H9 (cell line): Measurements from ENCODE around the gene RBM18. TPM values are rescaled to one million over a fixed set of nuclear protein-coding genes. Genes with fewer than 3 reads are reported as not detected.

Experiments used
- DNase-seq: peaks from one replicate; pipeline ENCODE4 v3.0.0-alpha.2; 2017
- H2AFZ ChIP-seq: one replicate; pipeline ENCODE4 v1.6.1; 2013; ENCODE audit warnings: mild to moderate bottlenecking, low read length, control low read depth, moderate library complexity
- H2AK5ac ChIP-seq: 2 replicates; pipeline ENCODE4 v1.6.1; 2013; ENCODE audit warnings: low read length, control low read depth, mixed read lengths; ENCODE audit not compliant: insufficient read length
- H2BK120ac ChIP-seq: one replicate; pipeline ENCODE4 v1.6.1; 2013; ENCODE audit warnings: low read depth, mild to moderate bottlenecking, low read length, control low read depth, inconsistent platforms; ENCODE audit not compliant: poor library complexity, severe bottlenecking
- H2BK12ac ChIP-seq: 2 replicates; pipeline ENCODE4 v1.6.1; 2013; ENCODE audit warnings: low read length, control low read depth, mixed read lengths, low read depth; ENCODE audit not compliant: insufficient read length
- H2BK15ac ChIP-seq: 2 replicates; pipeline ENCODE4 v1.6.1; 2013; ENCODE audit warnings: low read depth, low read length, control low read depth
- H2BK20ac ChIP-seq: one replicate; pipeline ENCODE4 v1.6.1; 2013; ENCODE audit warnings: low read depth, mild to moderate bottlenecking, low read length, control low read depth, inconsistent platforms; ENCODE audit not compliant: poor library complexity, severe bottlenecking
- H2BK5ac ChIP-seq: 2 replicates; pipeline ENCODE4 v1.6.1; 2013; ENCODE audit warnings: low read length, control low read depth, mixed read lengths; ENCODE audit not compliant: insufficient read length
- H3K14ac ChIP-seq: 2 replicates; pipeline ENCODE4 v1.6.1; 2013; ENCODE audit warnings: low read length, control low read depth; ENCODE audit not compliant: insufficient read depth
- H3K18ac ChIP-seq: 2 replicates; pipeline ENCODE4 v1.6.1; 2013; ENCODE audit warnings: low read depth, mild to moderate bottlenecking, mixed read lengths, low read length, control low read depth; ENCODE audit not compliant: insufficient read length
- H3K23ac ChIP-seq: 2 replicates; pipeline ENCODE4 v1.6.1; 2013; ENCODE audit warnings: low read length, control low read depth, mixed read lengths, low read depth; ENCODE audit not compliant: insufficient read length
- H3K23me2 ChIP-seq: 2 replicates; pipeline ENCODE4 v1.6.1; 2013; ENCODE audit warnings: low read depth, mild to moderate bottlenecking, mixed read lengths, low read length, control low read depth; ENCODE audit not compliant: insufficient read length, poor library complexity, severe bottlenecking
- H3K27ac ChIP-seq: 2 replicates; pipeline ENCODE4 v1.5.1; 2013; ENCODE audit warnings: low read length, control low read depth, mixed read lengths, low read depth; ENCODE audit not compliant: insufficient read length
- H3K27me3 ChIP-seq: 2 replicates; pipeline ENCODE4 v1.6.1; 2013; ENCODE audit warnings: low read length, control low read depth, inconsistent platforms; ENCODE audit not compliant: insufficient read depth
- H3K4ac ChIP-seq: 2 replicates; pipeline ENCODE4 v1.6.1; 2013; ENCODE audit warnings: low read depth, mild to moderate bottlenecking, control low read depth, inconsistent platforms, low read length, moderate library complexity
- H3K4me1 ChIP-seq: 2 replicates; pipeline ENCODE4 v1.6.1; 2013; ENCODE audit warnings: low read length, control low read depth, inconsistent platforms; ENCODE audit not compliant: insufficient read depth
- H3K4me2 ChIP-seq: 2 replicates; pipeline ENCODE4 v1.6.1; 2013; ENCODE audit warnings: low read length, control low read depth, mixed read lengths; ENCODE audit not compliant: insufficient read length, insufficient read depth
- H3K56ac ChIP-seq: 2 replicates; pipeline ENCODE4 v1.6.1; 2013; ENCODE audit warnings: low read depth, mild to moderate bottlenecking, mixed read lengths, low read length, control low read depth; ENCODE audit not compliant: insufficient read length
- H3K79me1 ChIP-seq: 2 replicates; pipeline ENCODE4 v1.6.1; 2013; ENCODE audit warnings: low read depth, mild to moderate bottlenecking, moderate library complexity, low read length, control low read depth, inconsistent platforms; ENCODE audit not compliant: insufficient read depth, poor library complexity, severe bottlenecking
- H3K79me2 ChIP-seq: 2 replicates; pipeline ENCODE4 v1.6.1; 2013; ENCODE audit warnings: low read length, control low read depth, inconsistent platforms; ENCODE audit not compliant: insufficient read depth
- H3K9ac ChIP-seq: 2 replicates; pipeline ENCODE4 v1.6.1; 2013; ENCODE audit warnings: low read length, control low read depth, mixed read lengths; ENCODE audit not compliant: insufficient read length; ENCODE audit errors: extremely low read depth
- H3K9me3 ChIP-seq: one replicate; pipeline ENCODE4 v1.6.1; 2013; ENCODE audit warnings: low read depth, low read length, inconsistent platforms; ENCODE audit not compliant: control insufficient read depth
- H3T11ph ChIP-seq: one replicate; pipeline ENCODE4 v1.6.1; 2013; ENCODE audit warnings: mild to moderate bottlenecking, low read length, control low read depth, inconsistent platforms
- H4K20me1 ChIP-seq: one replicate; pipeline ENCODE4 v1.6.1; 2013; ENCODE audit not compliant: control insufficient read depth, insufficient read length, insufficient read depth
- H4K5ac ChIP-seq: 2 replicates; pipeline ENCODE4 v1.6.1; 2013; ENCODE audit warnings: low read depth, mild to moderate bottlenecking, mixed read lengths, low read length, control low read depth; ENCODE audit not compliant: insufficient read length
- H4K8ac ChIP-seq: replicated peaks from 2 replicates; pipeline ENCODE4 v1.6.1; 2013; ENCODE audit warnings: low read length, control low read depth, mixed read lengths, low read depth; ENCODE audit not compliant: insufficient read length
- H4K91ac ChIP-seq: 2 replicates; pipeline ENCODE4 v1.6.1; 2013; ENCODE audit warnings: low read depth, mild to moderate bottlenecking, moderate library complexity, mixed read lengths, low read length, control low read depth; ENCODE audit not compliant: insufficient read length
- H3K27ac Mint-ChIP-seq, 3 experiments: 2 replicates in 2 of 3; 3 replicates in 1 of 3; pipeline ENCODE4 v1.8.0; 2020 to 2021; ENCODE audit warnings: mixed read lengths in 3 of 3, mild to moderate bottlenecking in 1 of 3, moderate library complexity in 1 of 3
- H3K27me3 Mint-ChIP-seq: 2 replicates; pipeline ENCODE4 v1.8.0; 2021; ENCODE audit warnings: low read depth, mild to moderate bottlenecking, moderate library complexity, mixed read lengths
- H3K36me3 Mint-ChIP-seq, 3 experiments: 2 replicates in 2 of 3; 3 replicates in 1 of 3; pipeline ENCODE4 v1.8.0; 2020 to 2021; ENCODE audit warnings: low read depth in 3 of 3, mixed read lengths in 3 of 3; ENCODE audit not compliant: insufficient read depth in 1 of 3
- H3K4me1 Mint-ChIP-seq, 2 experiments: 2 replicates each; pipeline ENCODE4 v1.8.0; 2020; ENCODE audit warnings: mixed read lengths in 2 of 2
- H3K4me3 Mint-ChIP-seq, 2 experiments: 2 replicates in 1 of 2; 3 replicates in 1 of 2; pipeline ENCODE4 v1.8.0; 2020 to 2021; ENCODE audit warnings: mild to moderate bottlenecking in 2 of 2, mixed read lengths in 2 of 2, moderate library complexity in 1 of 2
- H3K9me3 Mint-ChIP-seq, 2 experiments: 2 replicates in 1 of 2; 3 replicates in 1 of 2; pipeline ENCODE4 v1.8.0; 2020; ENCODE audit warnings: mild to moderate bottlenecking in 2 of 2, mixed read lengths in 2 of 2, moderate library complexity in 1 of 2
- CTCF ChIP-seq: fragments of 200-600 bp; sonication (generic); conservative IDR thresholded peaks from 3 replicates; pipeline ENCODE4 v1.8.0; 2021; ENCODE audit warnings: antibody characterized with exemption, mild to moderate bottlenecking
- WGBS: extraction: QIAGEN DNeasy Blood & Tissue Kit; methylation state at CpG from one replicate; pipeline ENCODE4 v1.1.7; 2013; ENCODE audit warnings: missing lambda C conversion rate, low lambda C conversion rate, mixed read lengths; ENCODE audit not compliant: insufficient read length; ENCODE audit errors: extremely low coverage; 5-methylcytosine and 5-hydroxymethylcytosine counted together
- total RNA-seq: library from RNA; stranded (reverse); gene quantifications from 2 replicates; pipeline ENCODE4 v1.2.1, GENCODE V29; 2021

RBM18 gene
- total RNA-seq, 1 experiment from 2014 or later = 18.9 TPM

GRCh38 chr9:122252796-122253195 lies 11.8 kb downstream of the RBM18 start:
- H2AFZ ChIP-seq = no peak overlapping the region
- no peaks in the 10 kb centered on the region for H3K27me3 ChIP-seq
- H2BK5ac ChIP-seq = no peak overlapping the region
- H4K8ac ChIP-seq = no peak overlapping the region
- peak; percentile 33 for DNase-seq
- H4K20me1 ChIP-seq = no peaks in the 10 kb centered on the region
- H2BK120ac ChIP-seq = no peak overlapping the region
- H3K27ac ChIP-seq = peak overlapping the region; percentile 51
- peak overlapping the region in 1 of 3 experiments; percentile 35; a peak in 3 of 7 replicates for H3K27ac Mint-ChIP-seq
- H3T11ph ChIP-seq = no peak overlapping the region
- no peak overlapping the region for H3K18ac ChIP-seq
- no peak overlapping the region for H2BK20ac ChIP-seq
- WGBS = no CpG with 5 or more reads among the region's 5 CpGs
- H3K56ac ChIP-seq = no peak overlapping the region
- no peak overlapping the region for H2BK15ac ChIP-seq
- H3K4me3 Mint-ChIP-seq = no peak overlapping the region
- H3K4me1 ChIP-seq = peaks cover 8% of the 10 kb centered on the region
- H3K4me1 Mint-ChIP-seq = peaks cover 26 to 27% of the 10 kb centered on the region in 2 experiments
- no peaks in the 10 kb centered on the region for H3K23me2 ChIP-seq
- no peaks in the 10 kb centered on the region for H3K79me2 ChIP-seq
- no peak overlapping the region for H4K91ac ChIP-seq
- no peaks in the 10 kb centered on the region for H3K9me3 Mint-ChIP-seq
- no peak overlapping the region for H4K5ac ChIP-seq
- no peak overlapping the region for H3K23ac ChIP-seq
- H3K36me3 Mint-ChIP-seq = peaks cover 7 to 30% (median 16%) of the 10 kb centered on the region in 3 experiments
- H3K79me1 ChIP-seq = peaks cover 5% of the 10 kb centered on the region
- H3K14ac ChIP-seq = no peak overlapping the region
- no peak overlapping the region for H3K9ac ChIP-seq
- H3K9me3 ChIP-seq = no peaks in the 10 kb centered on the region
- no peaks in the 10 kb centered on the region for H3K27me3 Mint-ChIP-seq
- H3K4ac ChIP-seq = no peak overlapping the region
- no peak for TF ChIP-seq CTCF
- no peak overlapping the region for H2AK5ac ChIP-seq
- H3K4me2 ChIP-seq = no peak overlapping the region
- no peak overlapping the region for H2BK12ac ChIP-seq
